H1 (cell line): ENCODE measurements around the gene RPL3. TPM values are rescaled to one million over a fixed set of nuclear protein-coding genes. Genes with fewer than 3 reads are reported as not detected.
A peak's percentile ranks its signal among the peaks of the same experiment; 100 is the strongest.

Source experiments
- CTCF ChIA-PET: fragments of 300-600 bp; sonication (Branson Sonifier 250); formaldehyde crosslinking; loops from one replicate; lab custom pipeline; 2021; ENCODE audit not compliant: partially characterized antibody; lab: Charles Lee
- POLR2A ChIA-PET: fragments of 300-600 bp; sonication (Branson Sonifier 250); formaldehyde crosslinking; loops from one replicate; lab custom pipeline; 2021; ENCODE audit warnings: inconsistent platforms; ENCODE audit not compliant: partially characterized antibody; lab: Charles Lee
- DNase-seq, 2 experiments: peaks; one replicate each; pipeline versions ENCODE4 v3.0.0 to v3.0.0-alpha.2; 2010 to 2022; ENCODE audit warnings: low spot score in 2 of 2, low read depth in 1 of 2, mixed read lengths in 1 of 2
- FAIRE-seq: peaks from 2 replicates; lab custom pipeline; 2011; peaks lifted over from hg19 to GRCh38; lab: Jason Lieb, UNC
- H2AFZ ChIP-seq: 2 replicates; pipeline ENCODE4 v1.8.1; 2012; ENCODE audit warnings: low read length, inconsistent platforms
- H2AK5ac ChIP-seq: 2 replicates; pipeline ENCODE4 v1.6.1; 2013; ENCODE audit warnings: low read depth, low read length
- H2BK120ac ChIP-seq: replicated peaks from 2 replicates; pipeline ENCODE3; 2013; ENCODE audit warnings: low read depth, low read length, inconsistent platforms
- H2BK12ac ChIP-seq: 2 replicates; pipeline ENCODE4 v1.6.1; 2013; ENCODE audit warnings: low read depth, low read length
- H2BK15ac ChIP-seq: 2 replicates; pipeline ENCODE4 v1.6.1; 2013; ENCODE audit warnings: low read length
- H2BK20ac ChIP-seq: 2 replicates; pipeline ENCODE4 v1.6.1; 2013; ENCODE audit warnings: low read length
- H2BK5ac ChIP-seq: 2 replicates; pipeline ENCODE4 v1.6.1; 2013; ENCODE audit warnings: low read depth, low read length
- H3K14ac ChIP-seq: 2 replicates; pipeline ENCODE4 v1.6.1; 2013; ENCODE audit warnings: inconsistent platforms; ENCODE audit not compliant: insufficient read length
- H3K18ac ChIP-seq: 2 replicates; pipeline ENCODE4 v1.6.1; 2013; ENCODE audit warnings: low read length; ENCODE audit errors: extremely low read depth
- H3K23ac ChIP-seq: 2 replicates; pipeline ENCODE4 v1.6.1; 2013; ENCODE audit warnings: inconsistent platforms; ENCODE audit not compliant: insufficient read length
- H3K23me2 ChIP-seq: 2 replicates; pipeline ENCODE4 v1.6.1; 2013; ENCODE audit warnings: low read depth, low read length
- H3K27ac ChIP-seq: 2 replicates; pipeline ENCODE4 v1.6.1; 2011; ENCODE audit warnings: low read depth, low read length, inconsistent platforms
- H3K27me3 ChIP-seq, 4 experiments: replicated peaks in 1 of 4; 1 replicate in 1 of 4; 2 replicates in 3 of 4; pipeline versions ENCODE4 v1.6.1 to v1.8.1; 2011 to 2013; ENCODE audit warnings: low read length in 3 of 4, mild to moderate bottlenecking in 3 of 4, inconsistent platforms in 2 of 4, mixed read lengths in 2 of 4, moderate library complexity in 1 of 4; ENCODE audit not compliant: control insufficient read depth in 3 of 4, insufficient read depth in 3 of 4; ENCODE audit errors: extremely low read depth in 1 of 4
- H3K36me3 ChIP-seq, 4 experiments: 2 replicates each; pipeline versions ENCODE4 v1.6.1 to v1.8.1; 2011 to 2013; ENCODE audit warnings: mild to moderate bottlenecking in 4 of 4, low read length in 3 of 4, moderate library complexity in 2 of 4, control low read depth in 1 of 4, inconsistent platforms in 1 of 4; ENCODE audit not compliant: insufficient read depth in 4 of 4, control insufficient read depth in 2 of 4
- H3K4ac ChIP-seq: replicated peaks from 2 replicates; pipeline ENCODE3; 2013; ENCODE audit warnings: low read length, low read depth, mixed read lengths, inconsistent platforms; ENCODE audit not compliant: insufficient read length
- H3K4me1 ChIP-seq, 4 experiments: replicated peaks in 1 of 4; 1 replicate in 1 of 4; 2 replicates in 3 of 4; pipeline versions ENCODE4 v1.6.1 to v1.8.1; 2011 to 2013; ENCODE audit warnings: low read length in 3 of 4, inconsistent platforms in 2 of 4, mixed read lengths in 1 of 4; ENCODE audit not compliant: insufficient read depth in 4 of 4, control insufficient read depth in 3 of 4
- H3K4me2 ChIP-seq, 2 experiments: 2 replicates each; pipeline versions ENCODE4 v1.6.1 to v1.8.1; 2011 to 2013; ENCODE audit warnings: low read depth in 2 of 2, low read length in 2 of 2, control low read depth in 1 of 2, inconsistent platforms in 1 of 2, mild to moderate bottlenecking in 1 of 2; ENCODE audit not compliant: insufficient read depth in 1 of 2
- H3K4me3 ChIP-seq, 4 experiments: fragments of 200-600, 300-600 bp in 1 of 4; sonication (generic), shearing (Covaris generic), sonication (Bioruptor Twin) in 1 of 4; 2 replicates each; pipeline versions ENCODE4 v1.5.1 to v1.8.1; 2011 to 2016; ENCODE audit warnings: low read length in 4 of 4, low read depth in 3 of 4, control low read depth in 2 of 4, inconsistent platforms in 2 of 4, mild to moderate bottlenecking in 2 of 4, mixed read lengths in 1 of 4, moderate library complexity in 1 of 4; ENCODE audit not compliant: insufficient read depth in 2 of 4; ENCODE audit errors: extremely low read depth in 1 of 4
- H3K56ac ChIP-seq: replicated peaks from 2 replicates; pipeline ENCODE3; 2013; ENCODE audit warnings: low read depth, mild to moderate bottlenecking, mixed read lengths, low read length, inconsistent platforms; ENCODE audit not compliant: insufficient read length
- H3K79me1 ChIP-seq: 2 replicates; pipeline ENCODE4 v1.6.1; 2013; ENCODE audit warnings: low read depth, low read length, control low read depth
- H3K79me2 ChIP-seq, 2 experiments: 2 replicates each; pipeline versions ENCODE4 v1.6.1 to v1.8.1; 2012 to 2013; ENCODE audit warnings: low read length in 2 of 2, mild to moderate bottlenecking in 2 of 2, inconsistent platforms in 1 of 2; ENCODE audit not compliant: insufficient read depth in 2 of 2, control insufficient read depth in 1 of 2
- H3K9ac ChIP-seq, 4 experiments: replicated peaks in 1 of 4; 1 replicate in 1 of 4; 2 replicates in 3 of 4; pipeline versions ENCODE4 v1.6.1 to v1.8.1; 2011 to 2013; ENCODE audit warnings: low read depth in 3 of 4, low read length in 3 of 4, control low read depth in 2 of 4, mild to moderate bottlenecking in 2 of 4, moderate library complexity in 2 of 4, inconsistent platforms in 1 of 4; ENCODE audit errors: extremely low read depth in 1 of 4
- H3K9me3 ChIP-seq, 2 experiments: 2 replicates each; pipeline versions ENCODE4 v1.6.1 to v1.8.1; 2012 to 2013; ENCODE audit warnings: mild to moderate bottlenecking in 2 of 2, moderate library complexity in 2 of 2, control low read depth in 1 of 2, inconsistent platforms in 1 of 2, low read depth in 1 of 2, low read length in 1 of 2, mixed read lengths in 1 of 2; ENCODE audit not compliant: insufficient read depth in 2 of 2
- H4K20me1 ChIP-seq, 2 experiments: replicated peaks in 1 of 2; 2 replicates each; pipeline versions ENCODE3 to v1.8.1; 2011 to 2013; ENCODE audit warnings: inconsistent platforms in 2 of 2, low read length in 2 of 2, mild to moderate bottlenecking in 1 of 2; ENCODE audit not compliant: insufficient read depth in 2 of 2, control insufficient read depth in 1 of 2
- H4K5ac ChIP-seq: 2 replicates; pipeline ENCODE4 v1.6.1; 2013; ENCODE audit warnings: low read length, low read depth, mixed read lengths, inconsistent platforms; ENCODE audit not compliant: insufficient read length
- H4K8ac ChIP-seq: 2 replicates; pipeline ENCODE4 v1.8.0; 2013; ENCODE audit warnings: mild to moderate bottlenecking, moderate library complexity, low read length, inconsistent platforms; ENCODE audit not compliant: insufficient read depth; ENCODE audit errors: extremely low read depth
- H4K91ac ChIP-seq: replicated peaks from 2 replicates; pipeline ENCODE3; 2013; ENCODE audit warnings: low read length, mixed read lengths, inconsistent platforms; ENCODE audit not compliant: insufficient read length
- MAX ChIP-seq: IDR thresholded peaks from 2 replicates; pipeline ENCODE4 v1.6.1; 2012; ENCODE audit warnings: inconsistent platforms
- RAD21 ChIP-seq, 2 experiments: IDR thresholded peaks in 1 of 2; conservative IDR thresholded peaks in 1 of 2; 2 replicates each; pipeline ENCODE4 v1.6.1; 2011; ENCODE audit warnings: low read depth in 2 of 2, low read length in 2 of 2, improper control_type of control experiment in 1 of 2, inconsistent platforms in 1 of 2, mild to moderate bottlenecking in 1 of 2, moderate library complexity in 1 of 2
- WGBS, 2 experiments: shearing (Covaris generic) in 1 of 2; methylation state at CpG; one replicate each; pipeline versions ENCODE4 v1.1.6 to v1.1.7; 2013 to 2015; ENCODE audit warnings: low lambda C conversion rate in 2 of 2, mixed read lengths in 2 of 2, inconsistent platforms in 1 of 2, low coverage in 1 of 2, missing lambda C conversion rate in 1 of 2; ENCODE audit not compliant: insufficient replicate concordance in 2 of 2, insufficient coverage in 1 of 2, insufficient read length in 1 of 2; ENCODE audit errors: extremely low coverage in 1 of 2, missing lambda C conversion rate in 1 of 2; 5-methylcytosine and 5-hydroxymethylcytosine counted together
- polyA plus RNA-seq, 7 experiments: library from polyadenylated mRNA; depleted of rRNA in 3 of 7; stranded (reverse) in 5 of 7; unstranded in 2 of 7; fragments of >200 nt in 5 of 7; fragments of 200-250 nt in 2 of 7; gene quantifications; 1 replicate in 5 of 7; 2 replicates in 1 of 7; 4 replicates in 1 of 7; pipeline versions ENCODE4 v1.2.1 to v1.2.3, GENCODE V29; 2011 to 2013; ENCODE audit warnings: missing spikeins in 2 of 7, mixed read lengths in 2 of 7
- total RNA-seq: library from RNA; stranded (reverse); fragmentation: NEBNext Ultra II Directional; extraction: Animal tissue kit (Norgen Biotek cat#: 25700); gene quantifications from 2 replicates; pipeline ENCODE4 v1.2.1, GENCODE V29; 2021

The RPL3 gene
- total and polyA plus RNA-seq, 2 of the 8 experiments (the other 6 are each of a cell fraction or from before 2014, with no cell fraction given): 2,865 to 5,466 TPM

DNA sequence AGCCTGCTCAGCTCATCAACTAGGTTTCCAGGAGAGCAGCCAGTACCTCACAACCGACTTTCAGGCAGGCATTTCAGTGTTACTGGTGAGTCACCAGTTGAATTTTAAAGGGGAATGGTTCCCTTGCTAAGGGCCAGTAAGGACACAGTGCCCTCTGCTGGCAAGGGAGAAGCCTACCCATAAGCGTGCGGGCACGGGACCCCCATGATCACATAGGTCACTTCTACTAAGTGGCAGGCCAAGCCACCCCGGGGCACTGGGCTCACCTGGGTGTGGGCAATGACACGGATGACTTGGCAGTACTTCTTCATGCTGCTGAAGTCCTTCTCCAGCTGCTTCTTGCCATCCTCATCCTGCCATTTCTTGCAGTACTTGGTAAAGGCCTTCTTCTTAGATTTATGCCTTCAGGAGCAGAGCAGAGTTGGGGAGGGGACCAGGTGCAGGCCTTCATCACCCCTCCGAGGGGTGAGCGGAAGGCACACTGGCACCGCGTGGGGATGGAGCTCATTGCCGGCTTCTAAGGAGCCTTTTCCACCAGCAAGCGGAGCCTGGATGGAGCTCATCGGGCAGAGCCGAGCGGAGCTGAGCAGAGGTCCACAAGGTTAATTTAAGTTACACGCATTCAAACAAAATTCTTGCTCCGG, 2.9 kb downstream of the RPL3 start:
- no peak overlapping the region for H2BK15ac ChIP-seq
- H3K14ac ChIP-seq: no peak overlapping the region
- peak overlapping the region; percentile 61 for H3K27ac ChIP-seq
- no peak overlapping the region for H3K4ac ChIP-seq
- DNase-seq (peak in 1 of 2 experiments; percentile 82), FAIRE-seq (no peak)
- no peaks in the 10 kb centered on the region for H3K9me3 ChIP-seq
- ChIA-PET POLR2A (interaction anchor here (0.6 to 16.9 kb wide), 42 partner anchors 20 to 492 kb away, joined by 3 to 692 read pairs (median 6); partner anchors contain the start of genes ATF4, SYNGR1 and TAB1), CTCF (interaction anchor here (0.6 to 6.2 kb wide), 29 partner anchors 10 to 548 kb away, joined by 3 to 37 read pairs (median 4); no protein-coding TSS in a partner anchor)
- no peak overlapping the region for H4K91ac ChIP-seq
- H3K79me1 ChIP-seq: peaks cover 3% of the 10 kb centered on the region
- no peak overlapping the region for H4K5ac ChIP-seq
- no peak overlapping the region for H3K18ac ChIP-seq
- H2BK20ac ChIP-seq: no peak overlapping the region
- H3K4me3 ChIP-seq: peak overlapping the region in 3 of 4 experiments; percentile 95 to 99 (median 99); a peak in 5 of 8 replicates
- no peak overlapping the region for H3K23ac ChIP-seq
- peak overlapping the region; percentile 82 to 91 for H3K4me2 ChIP-seq
- H4K20me1 ChIP-seq: peaks cover 43 to 48% of the 10 kb centered on the region in 2 experiments
- peaks cover 54 to 74% (median 64%) of the 10 kb centered on the region in 4 experiments for H3K36me3 ChIP-seq
- no peak overlapping the region; a peak in 1 of 7 replicates for H3K9ac ChIP-seq
- H2BK12ac ChIP-seq: no peak overlapping the region
- WGBS, 2 experiments: 76% methylated on average over 17 of the region's 17 CpGs; no CpG with 5 or more reads in 1 of the 2 experiments
- no peaks in the 10 kb centered on the region for H3K27me3 ChIP-seq
- no peak overlapping the region for H2AFZ ChIP-seq
- H3K23me2 ChIP-seq: peaks cover 10% of the 10 kb centered on the region
- no peak overlapping the region for H2BK120ac ChIP-seq
- H2BK5ac ChIP-seq: no peak overlapping the region
- H2AK5ac ChIP-seq: no peak overlapping the region
- peaks cover 11 to 42% of the 10 kb centered on the region in 2 experiments for H3K79me2 ChIP-seq
- peaks cover 0 to 21% (median 3%) of the 10 kb centered on the region in 4 experiments; a peak in 6 of 7 replicates for H3K4me1 ChIP-seq
- no peak overlapping the region for H3K56ac ChIP-seq
- H4K8ac ChIP-seq: no peak overlapping the region; the same call in 1 of the 2 replicates
- TF ChIP-seq MAX (0 out of 2 replicates have a peak, but pooled peaks have one; percentile 9), RAD21 (IDR thresholded peaks at IDR 0.05 in 1 of 2, conservative IDR thresholded peaks at IDR 0.05 in 1 of 2; ENCODE audit: low read depth in 2 of 2, low read length in 2 of 2) (peak; percentile 56 to 59)
